HG02870 (cell line): ENCODE results near the gene SLC8A1.

Source experiments
- ATAC-seq: cut with Tn5 transposase; IDR thresholded peaks from one replicate; pipeline ENCODE4 v1.9.1; 2021; ENCODE audit warnings: mild to moderate bottlenecking, moderate library complexity; ENCODE audit not compliant: unreplicated experiment

The SLC8A1 gene

DNA sequence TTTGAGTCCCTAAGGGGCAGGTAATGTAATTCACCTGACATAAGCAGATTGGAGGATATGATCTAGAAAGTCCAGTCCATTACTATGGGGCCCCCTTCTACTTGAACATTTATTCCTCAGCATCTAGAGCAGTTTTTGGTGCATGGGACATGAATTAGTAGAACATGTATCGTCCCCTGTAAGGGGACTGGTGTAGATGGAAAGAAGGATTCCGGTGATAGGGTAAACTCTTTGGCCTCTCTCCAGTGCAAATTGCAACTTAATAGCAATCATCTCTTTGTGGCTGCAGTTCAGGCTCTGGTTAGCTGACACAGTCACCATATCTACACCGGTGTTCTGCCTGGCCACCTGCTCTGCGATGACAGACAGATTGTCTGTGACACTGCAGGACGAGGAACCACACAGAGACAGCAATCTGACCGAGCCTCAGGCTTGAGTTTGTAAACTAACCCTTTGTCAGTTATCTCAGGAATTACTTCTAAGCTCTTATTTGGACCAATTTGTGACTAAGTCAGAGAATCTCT lies 6.4 kb upstream of the SLC8A1 start:
- no peak for ATAC-seq

DNA sequence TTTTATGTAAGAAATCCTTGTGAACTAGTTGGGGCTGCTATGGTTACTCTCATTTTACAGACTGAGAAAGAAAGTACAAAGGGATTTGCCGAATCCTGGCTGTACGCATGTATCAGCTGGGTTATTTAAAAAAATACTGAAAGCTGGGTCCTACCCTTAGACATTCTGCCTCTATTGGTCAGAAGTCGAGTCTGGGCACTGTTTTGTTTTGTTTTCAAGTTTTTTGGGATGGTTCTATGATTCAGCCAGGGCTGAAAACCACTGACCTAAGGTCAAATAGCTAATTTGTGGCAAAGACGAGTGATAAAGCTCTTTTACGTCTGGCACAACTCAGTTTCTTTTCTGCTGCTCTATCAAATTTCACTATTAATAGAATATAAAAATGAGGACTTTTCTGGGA lies 5.9 kb upstream of the SLC8A1 start:
- no peak for ATAC-seq

DNA sequence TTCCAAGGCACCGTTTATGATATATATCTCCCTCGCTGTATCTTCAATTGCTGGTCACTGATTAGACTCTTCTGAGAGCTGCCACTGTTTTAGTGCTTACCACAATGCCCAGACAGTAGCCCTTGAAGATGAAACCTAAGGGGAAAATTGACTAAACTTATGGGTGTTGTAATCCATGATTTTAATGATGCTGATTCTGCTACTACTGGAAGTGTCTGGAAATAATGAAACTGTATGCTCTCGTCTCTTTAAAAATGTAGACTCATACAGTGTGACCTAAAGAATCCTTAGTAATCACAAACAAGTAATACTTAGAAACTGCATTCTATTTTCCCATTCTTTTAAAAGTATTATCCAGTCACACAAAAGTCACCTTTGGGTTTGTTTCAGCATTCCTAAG lies 5.5 kb upstream of the SLC8A1 start:
- no peak for ATAC-seq

DNA sequence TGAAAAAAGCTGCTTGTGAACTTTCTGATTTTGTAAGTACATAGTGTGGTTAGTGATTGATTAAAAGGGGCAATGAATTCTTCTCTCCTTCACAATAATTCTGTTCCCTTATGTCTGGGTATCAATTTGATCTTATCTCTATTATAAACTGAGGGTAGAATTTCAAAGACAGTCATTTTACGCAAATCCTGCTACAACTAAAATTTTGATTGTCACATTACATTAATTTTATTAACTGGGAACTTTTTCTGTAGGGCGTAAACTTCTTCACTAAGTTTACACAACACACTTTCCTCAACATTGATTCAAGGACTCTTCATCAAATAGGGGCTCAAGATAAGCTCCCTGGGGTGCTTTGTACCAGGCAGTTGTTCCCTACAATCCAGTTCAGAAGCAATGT lies 5.0 kb upstream of the SLC8A1 start:
- no peak for ATAC-seq

DNA sequence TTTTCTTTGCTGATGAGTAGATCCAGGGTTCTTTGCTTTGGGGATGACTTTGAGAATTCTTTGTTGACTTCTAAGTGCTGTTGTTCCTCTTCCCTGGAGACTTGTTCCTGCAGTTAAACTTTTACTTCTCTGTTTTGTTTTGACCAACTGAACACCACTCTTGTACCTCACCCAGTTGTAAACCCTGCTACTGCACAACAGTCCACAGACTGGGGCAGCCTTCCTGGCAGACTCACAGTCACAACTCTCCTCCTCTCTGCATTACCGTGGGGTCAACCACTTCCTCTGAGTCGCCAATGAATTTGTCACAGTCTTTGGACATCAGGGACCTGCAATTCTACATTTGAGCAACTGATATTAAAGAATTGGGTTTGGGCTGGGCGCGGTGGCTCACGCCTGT lies 3.8 kb upstream of the SLC8A1 start:
- no peak for ATAC-seq

DNA sequence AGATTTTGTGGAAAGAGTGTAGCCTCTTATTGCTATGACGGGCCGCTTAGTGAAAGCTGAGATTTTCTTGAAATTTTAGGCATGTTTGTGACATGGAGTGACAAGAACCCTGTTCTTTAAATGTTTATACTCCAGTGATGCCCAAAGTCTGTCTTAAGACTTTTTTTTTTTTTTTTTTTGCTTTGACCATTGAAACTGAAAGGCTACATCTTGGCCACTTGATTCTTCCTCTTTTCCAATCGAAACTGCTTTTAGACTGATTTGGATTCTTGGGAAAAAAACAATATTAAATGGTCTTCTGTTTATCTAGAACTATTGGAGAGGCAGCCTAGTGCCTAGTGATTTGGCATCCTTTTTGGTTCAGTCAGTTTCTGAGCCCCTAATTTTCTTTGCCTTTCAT lies 2.4 kb upstream of the SLC8A1 start:
- ATAC-seq = no peak

DNA sequence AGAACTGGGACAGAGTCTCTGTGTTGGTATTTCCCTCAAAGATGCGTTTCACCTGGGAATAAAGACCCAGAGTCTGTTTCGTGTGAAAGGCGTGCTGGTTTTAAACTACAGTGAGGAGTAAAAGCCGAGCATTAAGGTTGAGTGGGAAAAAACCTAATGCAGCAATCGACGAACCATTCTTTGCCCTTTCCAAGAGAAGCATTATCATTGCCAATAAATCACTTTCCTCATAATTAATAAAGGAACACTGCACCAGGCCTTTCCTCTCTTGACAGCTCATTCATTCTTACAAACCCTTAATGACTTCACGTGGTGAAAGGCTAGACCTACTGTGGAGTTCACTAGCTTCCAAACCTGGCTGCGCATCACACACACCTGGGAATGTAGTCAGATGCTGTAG lies 896 bp upstream of the SLC8A1 start:
- no peak for ATAC-seq

DNA sequence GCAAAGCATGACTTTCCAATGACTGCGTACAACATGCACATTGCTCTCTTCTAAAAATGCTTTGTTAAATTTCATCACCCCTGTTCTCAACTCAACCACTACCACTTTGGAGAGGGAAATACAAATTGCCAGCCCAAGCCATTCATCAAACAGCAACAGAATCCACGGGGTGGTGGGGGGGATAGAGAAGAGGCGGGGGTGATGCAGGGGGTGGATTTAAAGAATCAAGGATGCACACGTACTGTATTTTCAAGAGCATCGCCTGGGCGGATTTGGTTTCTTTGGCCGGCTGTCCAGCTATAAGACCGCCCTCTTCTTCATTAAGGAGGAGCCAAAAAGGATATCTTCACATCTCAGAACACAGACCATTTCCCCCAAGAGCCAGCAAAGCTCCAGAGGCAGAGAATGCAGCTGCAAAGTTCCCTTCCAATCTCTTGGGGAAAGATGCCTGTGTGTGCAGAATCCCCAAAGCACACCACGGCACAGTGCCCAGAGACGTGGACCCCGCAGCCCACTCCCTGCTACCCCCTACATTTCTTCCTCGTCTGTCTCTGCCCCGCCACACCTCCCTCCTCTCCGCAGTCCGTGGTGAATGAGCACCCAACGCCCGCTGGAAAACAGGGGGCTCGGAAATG lies 977 bp downstream of the SLC8A1 start:
- ATAC-seq = no peak

DNA sequence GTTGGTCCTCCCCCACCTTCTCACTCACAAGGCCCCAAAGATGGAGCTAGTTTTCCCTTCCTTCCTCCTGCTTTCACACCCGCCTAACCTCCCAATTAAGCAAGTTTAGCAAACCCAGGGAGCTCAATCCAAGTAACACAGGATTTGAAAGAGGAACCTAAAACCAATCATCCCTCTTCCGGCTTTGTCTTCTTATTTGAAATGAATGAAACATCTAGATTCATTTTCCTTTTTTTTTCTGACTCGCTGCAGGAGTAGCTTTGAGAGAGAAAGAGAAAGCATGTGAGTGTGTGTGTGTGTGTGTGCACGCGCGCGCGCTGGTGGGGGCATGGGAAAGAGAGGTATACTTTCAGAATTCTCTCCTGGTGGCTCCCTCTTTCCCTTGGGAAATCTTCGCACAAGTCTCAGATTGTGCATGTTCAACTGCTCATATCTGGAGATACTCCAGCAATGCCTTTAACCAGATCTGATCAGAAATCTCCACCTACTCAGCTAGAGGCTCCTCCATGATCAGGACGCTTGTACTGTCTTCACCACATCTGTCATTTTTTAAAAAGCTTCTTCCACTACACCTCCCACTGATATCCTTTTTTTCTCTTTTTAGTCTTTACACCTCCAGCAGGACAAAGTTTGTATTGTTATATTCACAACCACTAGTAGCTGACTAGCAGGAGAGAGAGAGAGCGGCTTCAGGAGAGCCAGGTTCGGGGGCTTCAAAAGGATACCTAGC lies 1.7 kb downstream of the SLC8A1 start:
- ATAC-seq = no peak

DNA sequence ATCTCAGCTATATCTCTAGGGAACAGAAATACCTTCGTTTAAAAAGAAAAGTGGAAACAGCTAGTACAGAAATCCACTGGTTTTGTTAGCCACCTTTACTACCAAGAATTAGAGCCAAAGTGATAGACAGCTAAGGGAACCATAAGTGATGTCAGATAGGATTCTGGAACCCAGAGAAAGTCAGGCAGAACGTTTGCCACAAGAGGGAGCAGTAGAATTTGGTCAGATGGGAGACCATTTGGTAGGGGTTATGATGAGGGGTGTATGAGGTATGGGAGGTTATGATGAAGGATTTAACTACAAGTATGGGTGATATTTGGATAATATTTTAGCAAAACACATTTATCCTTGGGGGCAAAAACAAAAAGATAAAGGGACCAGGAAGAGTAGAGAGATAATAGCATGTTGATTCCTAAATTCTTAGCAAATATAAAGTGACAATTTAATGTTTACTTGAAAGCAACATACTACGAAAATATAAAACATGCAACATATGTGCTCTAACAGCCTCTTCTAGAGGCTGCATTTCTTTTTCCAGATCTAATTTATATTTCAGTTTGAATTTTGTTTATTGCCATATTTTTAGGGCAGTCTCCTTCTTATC lies 3.3 kb downstream of the SLC8A1 start:
- no peak for ATAC-seq

DNA sequence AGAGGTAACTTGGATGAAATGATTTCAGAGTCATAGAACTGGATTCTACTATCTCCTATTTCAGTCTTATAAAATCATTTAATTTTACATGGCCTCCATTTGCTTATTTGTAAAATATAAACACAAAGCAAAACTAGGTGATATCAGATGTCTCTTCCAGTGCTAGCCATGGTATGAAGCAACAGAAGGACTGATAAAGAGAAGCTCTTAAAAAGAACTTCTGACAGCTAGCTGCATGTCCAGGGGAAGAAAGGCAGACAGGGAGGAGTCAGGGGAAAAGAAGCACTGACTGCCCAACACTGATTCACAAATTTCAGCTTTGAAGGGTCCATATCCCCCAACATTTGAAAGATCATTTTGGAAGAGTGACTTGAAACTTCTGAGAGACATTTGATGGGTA lies 6.4 kb downstream of the SLC8A1 start:
- ATAC-seq = no peak

DNA sequence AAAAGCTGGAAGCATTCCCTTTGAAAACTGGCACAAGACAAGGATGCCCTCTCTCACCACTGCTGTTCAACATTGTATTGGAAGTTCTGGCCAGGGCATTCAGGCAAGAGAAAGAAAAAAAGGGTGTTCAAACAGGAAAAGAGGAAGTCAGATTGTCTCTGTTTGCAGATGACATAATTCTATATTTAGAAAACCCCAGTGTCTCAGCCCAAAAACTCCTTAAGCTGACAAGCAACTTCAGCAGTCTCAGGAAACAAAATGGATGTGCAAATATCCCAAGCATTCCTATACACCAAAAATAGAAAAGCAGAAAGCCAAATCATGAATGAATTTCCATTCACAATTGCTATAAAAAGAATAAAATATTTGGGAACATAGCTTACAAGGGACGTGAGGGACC lies 11.1 kb downstream of the SLC8A1 start:
- ATAC-seq = no peak

DNA sequence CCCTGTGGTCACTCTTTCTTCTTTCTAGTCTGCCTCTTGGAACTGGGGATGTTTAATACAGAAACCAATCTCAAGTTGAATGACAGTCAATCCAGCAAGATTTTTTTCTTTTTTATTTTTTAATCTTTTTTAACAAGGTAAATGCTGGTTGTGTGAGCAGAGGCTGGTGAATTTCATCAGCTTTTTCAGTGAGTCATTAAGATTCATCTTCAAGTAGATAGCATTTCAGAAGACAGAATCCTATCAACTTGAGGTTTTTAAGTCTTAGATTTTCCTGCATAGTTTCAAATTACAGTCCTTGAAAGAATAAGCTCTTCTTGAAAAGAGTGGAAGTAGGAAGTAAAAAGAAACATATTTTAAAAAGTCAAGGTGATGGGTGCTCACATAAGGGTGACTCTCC lies 12.4 kb downstream of the SLC8A1 start:
- ATAC-seq = no peak

DNA sequence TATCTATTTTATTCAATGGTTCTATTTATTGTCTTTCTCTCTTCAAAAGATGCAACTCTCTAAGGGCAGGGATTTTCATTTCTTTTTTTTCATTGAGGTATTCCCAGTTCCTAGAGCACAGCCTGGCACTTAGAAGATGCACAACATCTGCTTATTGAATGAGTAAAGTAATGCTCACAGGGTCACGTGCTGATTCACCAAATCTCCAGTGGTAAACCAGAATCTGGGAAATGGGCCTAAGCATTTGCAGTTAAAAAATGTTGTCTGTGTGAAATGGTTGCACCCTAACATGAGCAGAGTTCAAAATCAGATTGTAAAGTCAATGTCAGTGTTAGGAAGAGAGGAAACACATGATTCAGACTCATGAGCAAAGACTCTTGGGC lies 15.8 kb downstream of the SLC8A1 start:
- no peak for ATAC-seq

DNA sequence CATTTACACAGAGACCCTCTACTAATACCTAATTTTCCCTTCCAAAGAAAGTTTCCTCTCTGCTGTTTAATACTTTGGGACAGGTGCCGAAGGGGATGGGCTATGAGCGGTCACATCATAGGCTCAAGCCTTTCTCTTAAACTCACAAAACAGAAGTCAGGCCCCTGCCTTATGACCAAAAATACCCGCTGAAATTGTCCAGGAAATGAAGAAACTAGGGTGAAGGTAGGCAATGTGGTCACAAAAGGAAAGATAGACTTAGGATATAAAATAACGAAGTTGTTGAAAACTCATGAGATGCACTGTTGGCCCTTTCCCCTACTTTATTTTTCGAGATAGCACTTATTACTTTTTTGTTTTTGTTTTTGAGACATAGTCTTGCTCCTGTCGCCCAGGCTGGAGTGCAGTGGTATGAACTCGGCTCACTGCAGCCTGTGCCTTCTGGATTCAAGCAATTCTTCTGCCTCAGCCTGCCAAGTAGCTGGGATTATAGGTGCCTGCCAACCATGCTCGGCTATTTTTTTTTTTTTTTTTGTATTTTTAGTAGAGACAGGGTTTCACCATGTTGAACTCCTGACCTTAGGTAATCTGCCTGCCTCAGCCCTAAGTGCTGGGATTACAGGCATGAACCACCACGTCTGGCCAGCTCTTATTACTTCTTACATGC lies 16.3 kb downstream of the SLC8A1 start:
- ATAC-seq = no peak

DNA sequence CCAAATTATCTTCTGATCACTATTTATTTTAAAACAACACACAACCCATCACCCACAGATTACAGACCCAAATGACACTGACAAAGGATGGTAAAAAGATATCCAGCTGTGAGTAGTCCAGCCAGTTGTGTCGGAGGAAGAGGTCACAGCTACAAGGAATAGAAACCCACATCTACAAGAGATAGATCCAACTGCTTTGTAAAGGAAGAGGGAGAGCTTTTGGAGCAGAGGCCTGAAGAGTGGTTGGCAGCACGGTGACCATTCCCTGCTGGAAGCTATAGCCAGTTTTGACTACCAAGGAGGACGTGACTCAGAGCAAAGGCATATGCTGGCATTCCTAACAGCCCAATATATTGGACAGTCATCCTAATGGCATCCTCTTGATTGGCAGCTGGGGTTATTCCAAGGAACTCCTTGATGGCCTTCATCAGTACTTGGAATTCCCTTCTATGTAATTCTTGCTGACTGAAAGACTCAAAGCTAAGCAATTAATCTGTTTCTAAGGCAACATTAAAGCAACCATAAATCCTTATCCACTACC lies 17.1 kb downstream of the SLC8A1 start:
- ATAC-seq = no peak

DNA sequence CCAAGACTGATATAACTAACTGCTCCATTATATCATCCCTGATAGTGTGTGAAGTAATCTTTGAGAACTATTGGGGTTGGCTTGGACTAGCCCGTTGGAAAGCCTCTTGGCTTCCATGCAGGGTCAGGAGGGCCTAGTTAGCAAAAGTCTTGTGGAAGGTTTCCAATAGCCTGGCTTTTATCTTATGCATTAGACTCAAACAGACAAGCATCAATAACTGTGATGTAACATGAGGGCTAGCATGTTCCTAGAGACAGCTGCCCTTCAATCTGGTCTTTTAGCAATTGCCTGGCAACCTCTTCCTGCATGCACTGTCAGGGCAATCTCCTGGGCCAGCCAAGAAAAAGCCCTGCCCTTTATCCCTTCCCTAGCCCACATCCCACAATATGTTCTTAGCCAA lies 18.2 kb downstream of the SLC8A1 start:
- no peak for ATAC-seq

DNA sequence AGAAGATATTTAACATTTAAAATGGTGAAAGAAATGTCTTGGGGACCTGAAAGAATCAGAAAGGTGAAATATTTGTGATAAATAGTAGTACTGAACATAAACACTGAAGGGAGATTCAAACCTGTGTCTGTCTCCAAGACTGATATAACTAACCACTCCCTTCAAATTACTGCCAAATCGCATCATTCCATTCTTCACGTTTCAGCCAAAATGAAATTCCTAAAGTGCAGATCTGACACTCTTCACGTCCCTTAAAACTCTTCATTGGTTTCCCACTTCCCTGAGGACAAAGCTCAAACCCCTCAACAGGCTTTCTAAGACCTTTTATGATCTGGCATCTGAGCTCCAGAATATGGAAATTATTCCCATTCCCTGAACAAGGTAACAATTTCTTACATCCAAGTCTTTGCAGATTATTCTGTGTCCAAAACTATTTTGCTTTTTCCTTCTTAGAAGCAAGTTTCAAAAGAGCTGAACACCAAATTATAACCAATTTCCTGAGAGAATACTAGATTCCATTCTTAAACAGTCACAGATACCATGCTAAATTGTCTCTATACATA lies 18.9 kb downstream of the SLC8A1 start:
- ATAC-seq = no peak

DNA sequence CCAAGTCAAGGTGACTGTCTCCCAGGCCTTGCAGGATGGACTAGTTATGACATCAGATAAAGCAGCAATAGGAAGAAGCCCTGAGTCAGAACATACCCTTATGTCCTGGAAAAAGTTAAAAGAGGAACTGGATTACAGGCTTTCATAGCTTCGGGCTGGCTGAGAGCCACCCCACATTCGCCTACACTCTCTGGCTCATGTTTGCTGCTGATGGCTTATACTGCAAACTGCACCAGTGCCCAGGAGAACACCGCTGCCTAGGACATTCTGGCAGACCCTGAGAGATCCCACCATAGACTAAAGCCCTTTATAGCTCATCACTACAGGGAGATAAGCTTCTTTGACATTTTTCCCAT lies 20.3 kb downstream of the SLC8A1 start:
- ATAC-seq = no peak

DNA sequence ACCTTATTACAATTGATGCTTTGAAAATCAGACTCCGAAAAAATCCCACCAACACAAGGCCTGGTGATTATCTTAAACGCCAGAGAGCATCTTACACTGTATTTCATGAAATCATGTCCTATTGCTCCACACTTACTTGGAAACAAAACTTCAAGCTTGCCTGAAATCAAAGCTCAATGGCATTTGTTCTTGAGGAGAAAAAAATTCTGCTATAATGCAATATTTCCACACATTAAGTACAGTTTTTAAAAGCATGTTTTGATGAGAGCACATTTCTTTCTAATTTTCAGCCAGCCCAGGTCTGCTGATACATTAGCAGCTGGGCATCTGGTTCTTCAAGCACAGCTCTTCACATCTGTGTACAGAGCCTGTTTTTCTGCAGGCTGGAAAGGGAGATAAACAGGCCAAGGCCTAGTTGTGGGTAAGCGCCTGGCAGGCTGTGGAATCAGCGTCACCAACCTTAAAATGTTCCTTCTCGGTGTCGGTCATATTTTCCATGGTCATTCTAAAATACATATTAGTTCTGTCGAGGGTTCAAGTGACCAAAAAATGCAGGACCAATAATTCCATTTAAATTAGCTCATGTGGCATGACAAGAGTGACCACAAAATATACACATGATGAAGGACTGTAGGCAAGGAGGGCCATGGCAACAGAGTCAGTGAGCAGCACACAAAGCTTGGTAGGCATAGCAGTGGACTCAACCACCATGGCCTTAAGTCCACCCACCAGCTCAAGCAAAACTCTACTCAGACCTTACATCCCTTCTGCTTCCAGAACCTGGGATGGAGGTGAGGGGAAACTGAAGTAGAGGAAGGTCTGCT lies 20.9 kb downstream of the SLC8A1 start:
- no peak for ATAC-seq
